OCI-LY3 (cell line): Measurements from ENCODE around the gene ACSL4.

Experiments used
- H2AFZ ChIP-seq: fragments of 200-600, 300-600 bp; shearing (Covaris generic); 2 replicates; pipeline ENCODE4 v1.6.0; 2014; ENCODE audit warnings: antibody characterized with exemption, low read depth, low read length
- H3K27ac ChIP-seq: fragments of 200-600, 300-600 bp; sonication (generic); 2 replicates; pipeline ENCODE4 v1.5.1; 2014; ENCODE audit warnings: mild to moderate bottlenecking, low read length, moderate library complexity, mixed read lengths
- H3K27me3 ChIP-seq: fragments of 200-600, 300-600 bp; sonication (generic); 2 replicates; pipeline ENCODE4 v1.6.1; 2014; ENCODE audit warnings: low read depth, low read length, mixed read lengths
- H3K36me3 ChIP-seq: fragments of 200-600, 300-600 bp; sonication (generic); replicated peaks from 2 replicates; pipeline ENCODE3; 2014; ENCODE audit warnings: low read depth, low read length, mixed read lengths
- H3K4me1 ChIP-seq: fragments of 300-600, 200-600 bp; sonication (generic); 2 replicates; pipeline ENCODE4 v1.6.1; 2014; ENCODE audit warnings: low read length, mixed read lengths
- H3K4me2 ChIP-seq: fragments of 200-600, 300-600 bp; sonication (generic); 2 replicates; pipeline ENCODE4 v1.6.1; 2014; ENCODE audit warnings: low read length, mixed read lengths
- H3K4me3 ChIP-seq: fragments of 300-600, 200-600 bp; sonication (generic); 2 replicates; pipeline ENCODE4 v1.5.1; 2014; ENCODE audit warnings: antibody characterized with exemption, mild to moderate bottlenecking, low read length, moderate library complexity
- H3K79me2 ChIP-seq: fragments of 300-600, 200-600 bp; shearing (Covaris generic); 2 replicates; pipeline ENCODE4 v1.6.1; 2014; ENCODE audit warnings: mild to moderate bottlenecking, low read length, mixed read lengths
- H3K9ac ChIP-seq: fragments of 300-600, 200-600 bp; shearing (Covaris generic); 2 replicates; pipeline ENCODE4 v1.6.0; 2014; ENCODE audit warnings: mild to moderate bottlenecking, low read length, moderate library complexity
- H3K9me3 ChIP-seq: fragments of 200-600, 300-600 bp; shearing (Covaris generic); 2 replicates; pipeline ENCODE4 v1.6.1; 2014; ENCODE audit warnings: low read length, mixed read lengths; ENCODE audit not compliant: insufficient read depth
- H4K20me1 ChIP-seq: fragments of 200-600, 300-600 bp; sonication (generic); 2 replicates; pipeline ENCODE4 v1.6.1; 2016; ENCODE audit warnings: low read length, mixed read lengths; ENCODE audit not compliant: insufficient read depth
- EZH2phosphoT487 ChIP-seq: fragments of 200-600 bp; shearing (Covaris generic); IDR thresholded peaks from 2 replicates; pipeline ENCODE4 v1.6.1; 2018; ENCODE audit warnings: antibody characterized with exemption, mixed run types, low read depth
- TF ChIP-seq, protein P1 (sequence below): fragments of 200-600, 300-600 bp; sonication (generic); IDR thresholded peaks from 2 replicates; pipeline ENCODE4 v1.5.1; 2014; ENCODE audit warnings: antibody characterized with exemption, low read length, low read depth

ACSL4 gene

DNA sequence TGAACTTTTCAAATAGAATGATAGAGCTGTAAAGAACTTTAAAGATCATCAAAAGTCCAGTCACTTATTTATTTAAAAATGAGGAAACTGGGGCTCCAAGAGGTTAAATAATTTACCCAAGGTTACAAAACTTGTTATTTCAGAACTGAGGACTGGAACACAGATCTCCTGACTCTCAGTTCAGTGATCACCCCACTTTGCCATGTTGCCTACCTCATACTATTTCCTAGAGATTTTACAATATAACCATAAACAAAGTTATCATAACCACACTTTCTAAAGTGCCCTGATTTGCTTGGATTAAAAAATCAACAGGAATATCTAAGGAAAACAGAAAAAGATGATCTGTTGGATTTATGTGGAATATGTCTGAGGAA, 7.4 kb upstream of the ACSL4 start:
- Histone ChIP-seq H3K4me2 (no peak overlapping the region), H3K9me3 (no peaks in the 10 kb centered on the region), H3K4me1 (peaks cover 5% of the 10 kb centered on the region), H3K79me2 (no peaks in the 10 kb centered on the region), H2AFZ (no peak overlapping the region), H3K36me3 (no peaks in the 10 kb centered on the region), H3K9ac (no peak overlapping the region), H3K4me3 (no peak overlapping the region), H3K27me3 (no peaks in the 10 kb centered on the region), H3K27ac (no peak overlapping the region), H4K20me1 (no peaks in the 10 kb centered on the region)
- no peak for TF ChIP-seq EZH2phosphoT487
- TF ChIP-seq, protein P1, sequence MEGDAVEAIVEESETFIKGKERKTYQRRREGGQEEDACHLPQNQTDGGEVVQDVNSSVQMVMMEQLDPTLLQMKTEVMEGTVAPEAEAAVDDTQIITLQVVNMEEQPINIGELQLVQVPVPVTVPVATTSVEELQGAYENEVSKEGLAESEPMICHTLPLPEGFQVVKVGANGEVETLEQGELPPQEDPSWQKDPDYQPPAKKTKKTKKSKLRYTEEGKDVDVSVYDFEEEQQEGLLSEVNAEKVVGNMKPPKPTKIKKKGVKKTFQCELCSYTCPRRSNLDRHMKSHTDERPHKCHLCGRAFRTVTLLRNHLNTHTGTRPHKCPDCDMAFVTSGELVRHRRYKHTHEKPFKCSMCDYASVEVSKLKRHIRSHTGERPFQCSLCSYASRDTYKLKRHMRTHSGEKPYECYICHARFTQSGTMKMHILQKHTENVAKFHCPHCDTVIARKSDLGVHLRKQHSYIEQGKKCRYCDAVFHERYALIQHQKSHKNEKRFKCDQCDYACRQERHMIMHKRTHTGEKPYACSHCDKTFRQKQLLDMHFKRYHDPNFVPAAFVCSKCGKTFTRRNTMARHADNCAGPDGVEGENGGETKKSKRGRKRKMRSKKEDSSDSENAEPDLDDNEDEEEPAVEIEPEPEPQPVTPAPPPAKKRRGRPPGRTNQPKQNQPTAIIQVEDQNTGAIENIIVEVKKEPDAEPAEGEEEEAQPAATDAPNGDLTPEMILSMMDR = no peak

DNA sequence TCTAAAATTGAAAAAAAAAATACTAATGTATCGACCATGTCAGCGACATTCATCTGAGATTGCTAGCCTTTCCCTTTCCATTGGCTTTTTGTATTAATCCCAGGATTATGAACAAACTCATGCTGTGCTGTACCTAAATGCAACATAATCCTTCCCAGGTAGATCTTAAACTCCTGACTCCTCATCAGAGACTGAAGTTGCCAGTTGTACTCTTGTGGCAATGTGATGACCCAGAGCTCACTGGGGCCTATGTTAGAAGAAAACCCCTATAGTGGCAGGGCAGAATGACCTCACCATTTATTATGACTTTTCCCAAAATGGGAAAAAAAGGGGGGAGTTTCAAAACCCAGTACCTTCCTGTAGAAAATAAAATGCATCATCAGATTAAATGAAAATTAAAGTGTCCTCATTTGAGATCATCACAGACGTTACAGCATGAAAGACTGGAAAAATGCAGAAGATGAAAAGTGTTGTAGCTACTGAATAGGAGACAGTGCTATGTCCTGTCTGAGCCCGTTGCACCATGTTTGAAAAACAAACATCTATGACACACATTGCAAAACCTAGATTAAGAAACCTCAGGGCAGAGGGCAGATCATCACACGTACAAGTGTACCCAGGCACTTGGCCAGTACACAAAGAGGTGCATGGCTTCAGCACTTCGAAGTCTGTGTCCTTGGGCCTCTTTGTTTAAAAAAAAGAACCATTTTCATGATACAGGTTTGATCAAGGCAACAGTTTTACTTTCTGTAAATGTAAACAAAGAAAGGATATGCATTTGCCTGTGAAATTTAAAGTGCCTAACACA, 6.8 kb upstream of the ACSL4 start:
- H3K79me2 ChIP-seq = no peaks in the 10 kb centered on the region
- H2AFZ ChIP-seq = no peak overlapping the region
- H4K20me1 ChIP-seq = no peaks in the 10 kb centered on the region
- H3K9ac ChIP-seq = no peak overlapping the region
- no peak overlapping the region for H3K4me3 ChIP-seq
- TF ChIP-seq EZH2phosphoT487 = no peak
- TF ChIP-seq, protein P1 = no peak
- no peak overlapping the region for H3K4me2 ChIP-seq
- H3K27me3 ChIP-seq = no peaks in the 10 kb centered on the region
- no peaks in the 10 kb centered on the region for H3K9me3 ChIP-seq
- H3K27ac ChIP-seq = no peak overlapping the region
- peaks cover 9% of the 10 kb centered on the region for H3K4me1 ChIP-seq
- no peaks in the 10 kb centered on the region for H3K36me3 ChIP-seq

DNA sequence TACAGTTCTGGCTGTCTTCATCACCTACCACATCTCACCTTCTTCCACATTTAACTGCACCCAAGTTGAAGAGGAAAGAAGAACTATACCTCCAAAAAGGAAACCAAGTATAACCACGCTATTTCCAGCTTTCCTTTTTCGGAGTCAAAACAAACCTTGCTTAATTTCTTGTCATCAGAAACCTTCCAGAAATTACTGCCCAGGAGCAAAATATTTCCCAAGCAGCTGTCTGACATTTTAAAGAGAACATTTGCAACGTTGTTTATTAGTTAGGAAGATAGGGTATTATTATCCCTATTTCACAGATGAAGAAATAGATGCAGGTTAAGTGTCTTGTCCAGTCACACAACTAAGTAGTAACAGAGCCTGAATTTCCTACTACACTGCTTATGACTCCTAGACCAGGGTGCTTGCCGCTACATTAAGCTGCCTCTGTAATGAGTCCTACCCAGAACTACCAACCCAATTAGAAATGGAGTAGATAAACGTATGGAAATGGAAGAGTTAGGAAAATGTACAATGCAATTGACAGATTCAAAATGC, 2.2 kb upstream of the ACSL4 start:
- peaks cover 9% of the 10 kb centered on the region for H4K20me1 ChIP-seq
- no peaks in the 10 kb centered on the region for H3K9me3 ChIP-seq
- peaks cover 28% of the 10 kb centered on the region for H3K79me2 ChIP-seq
- H3K27me3 ChIP-seq = no peaks in the 10 kb centered on the region
- no peak overlapping the region for H3K27ac ChIP-seq
- no peak overlapping the region for H2AFZ ChIP-seq
- TF ChIP-seq EZH2phosphoT487 = no peak
- TF ChIP-seq, protein P1 = no peak
- no peak overlapping the region for H3K4me3 ChIP-seq
- H3K9ac ChIP-seq = no peak overlapping the region
- peaks cover 23% of the 10 kb centered on the region for H3K4me1 ChIP-seq
- no peaks in the 10 kb centered on the region for H3K36me3 ChIP-seq
- H3K4me2 ChIP-seq = no peak overlapping the region

DNA sequence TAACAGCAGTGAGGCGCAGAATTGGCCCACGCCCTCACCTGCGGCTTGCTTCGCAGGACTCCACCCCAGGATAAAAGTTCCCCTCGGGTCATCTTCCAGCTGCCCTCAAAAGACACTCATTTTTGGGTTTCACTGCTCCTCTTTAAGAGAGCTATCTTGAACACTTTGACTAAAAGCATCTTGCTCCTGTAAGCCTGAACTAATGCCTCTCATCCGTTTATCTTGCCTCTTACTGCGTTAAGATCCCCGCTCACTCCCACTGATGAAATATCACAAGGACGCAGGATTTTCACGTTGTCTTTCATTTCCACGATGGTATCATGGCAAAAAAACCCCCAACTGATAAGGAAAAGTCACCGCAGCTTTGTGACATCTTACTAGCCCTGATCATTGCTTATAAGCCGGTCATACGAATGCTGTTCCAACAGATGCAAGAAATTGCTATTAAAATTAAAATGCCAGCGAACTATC, 591 bp upstream of the ACSL4 start:
- Histone ChIP-seq H4K20me1 (peaks cover 15% of the 10 kb centered on the region), H3K9ac (peak overlapping the region; percentile 81), H3K4me1 (peaks cover 22% of the 10 kb centered on the region), H3K27ac (peak overlapping the region; percentile 71), H3K36me3 (peaks cover 11% of the 10 kb centered on the region), H3K79me2 (peaks cover 44% of the 10 kb centered on the region), H3K9me3 (no peaks in the 10 kb centered on the region), H3K4me2 (peak overlapping the region; percentile 99), H2AFZ (peak overlapping the region; percentile 90), H3K27me3 (no peaks in the 10 kb centered on the region), H3K4me3 (peak overlapping the region; percentile 100)
- TF ChIP-seq, protein P1 = no peak
- no peak for TF ChIP-seq EZH2phosphoT487
